ENCODE results near the gene NID2.

NID2 gene

DNA sequence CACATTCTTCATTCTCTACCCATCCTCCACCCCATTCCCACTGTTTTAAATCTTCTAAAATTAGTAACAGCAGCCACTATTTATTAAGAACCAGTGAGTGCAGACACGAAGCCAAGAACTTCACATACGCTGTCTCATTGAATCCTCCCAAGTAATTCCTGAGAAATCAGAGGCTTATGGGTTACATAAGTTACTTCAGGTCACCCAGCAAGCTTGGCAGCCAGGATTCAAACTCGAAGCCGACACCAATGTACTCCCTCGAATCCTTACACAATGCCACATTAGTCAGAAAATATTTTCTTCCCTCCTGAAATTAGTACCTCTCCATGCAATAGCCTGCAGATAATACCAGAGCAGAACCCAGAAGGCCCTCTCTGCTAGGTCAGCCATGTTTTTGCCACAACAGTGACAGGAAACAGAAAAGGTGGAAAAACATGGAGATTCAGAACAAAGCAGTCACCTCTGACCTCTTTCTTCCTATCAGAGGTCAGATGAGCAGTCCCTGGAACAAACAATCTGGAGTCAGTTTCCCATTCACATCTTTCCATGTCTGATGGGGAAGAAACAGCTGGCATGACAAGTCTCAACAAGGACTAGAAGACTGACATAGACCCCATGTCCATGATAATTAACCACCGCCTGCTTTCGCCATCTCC lies 16.4 kb downstream of the NID2 start:
- no peak for DNase-seq

DNA sequence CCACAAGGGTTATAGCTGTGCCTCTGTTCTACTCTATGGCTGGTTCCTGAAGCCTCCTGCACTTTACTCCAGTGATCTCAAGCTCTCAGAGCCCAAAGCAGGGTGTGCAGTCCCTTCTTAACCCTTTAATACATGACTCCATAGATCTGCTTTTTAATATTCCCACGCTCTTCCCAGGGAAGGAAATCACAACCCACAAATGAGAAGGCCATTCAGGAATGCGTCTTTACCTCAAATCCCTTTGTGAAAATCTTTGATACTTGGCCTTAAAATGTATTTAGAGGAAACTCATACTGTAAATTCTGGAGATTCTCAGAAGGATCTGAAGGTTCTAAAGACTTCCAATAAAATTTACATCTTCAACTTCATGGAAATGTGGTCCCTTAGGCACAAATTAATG lies 17.0 kb downstream of the NID2 start:
- no peak for DNase-seq

DNA sequence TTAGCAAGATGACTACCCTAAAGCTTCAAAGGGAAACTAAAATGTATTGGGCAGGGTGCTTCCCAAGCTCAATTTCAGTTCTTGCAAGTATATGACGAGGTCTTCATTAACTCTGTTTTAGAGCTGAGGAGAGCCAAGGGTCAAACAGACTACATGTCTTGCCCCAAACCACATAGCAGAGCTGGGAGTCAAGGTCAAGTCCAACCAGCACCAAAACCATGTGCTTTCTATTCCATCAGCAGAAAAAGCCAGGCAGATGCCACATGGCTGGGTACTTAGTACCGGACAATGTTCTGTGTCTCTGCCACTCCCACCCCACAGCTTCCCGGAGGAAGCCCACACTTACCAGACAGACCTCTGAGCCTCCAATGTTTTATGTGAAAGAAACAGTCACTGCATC lies 17.6 kb downstream of the NID2 start:
- no peak for DNase-seq

DNA sequence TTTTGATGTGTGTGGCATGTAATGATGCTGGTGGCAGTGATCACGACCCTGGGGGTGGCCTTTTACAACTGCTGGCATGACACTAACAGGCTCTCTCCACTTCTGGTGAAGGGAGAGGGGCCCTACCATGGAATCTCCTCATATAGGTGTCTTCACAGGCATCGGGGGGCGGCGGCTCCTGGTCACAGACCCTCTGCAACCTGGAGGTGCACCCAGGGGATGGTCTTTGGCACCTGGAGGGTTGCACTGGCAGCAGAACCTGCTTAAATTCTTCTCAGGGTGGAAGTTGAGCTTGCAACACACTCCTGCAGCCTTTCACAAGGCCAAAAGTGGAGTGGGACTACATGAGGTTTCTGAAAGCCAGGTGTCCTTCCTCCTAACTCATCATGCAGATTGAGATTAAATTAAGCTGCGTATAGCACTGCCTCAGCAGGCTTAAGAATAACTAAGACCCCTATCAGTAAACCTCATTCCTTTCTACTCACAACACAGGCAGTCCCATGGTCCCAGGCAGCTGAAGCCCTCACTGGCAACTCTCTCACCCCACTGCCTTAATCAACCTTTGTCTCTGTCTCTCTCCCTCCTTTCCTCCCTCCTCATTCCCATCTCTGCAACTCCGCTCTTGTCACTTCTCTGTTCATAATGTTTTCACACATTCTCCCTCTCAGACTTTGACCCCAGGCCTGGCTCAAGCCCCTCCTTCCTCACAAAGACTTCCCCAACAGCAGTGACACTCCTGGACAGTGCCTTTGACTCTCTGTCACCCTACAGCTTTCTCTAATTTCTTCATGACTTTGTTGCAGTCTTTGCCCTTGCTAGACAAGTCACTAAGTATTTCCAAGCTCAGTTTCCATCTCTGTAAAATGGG lies 18.9 kb downstream of the NID2 start:
- DNase-seq = no peak

DNA sequence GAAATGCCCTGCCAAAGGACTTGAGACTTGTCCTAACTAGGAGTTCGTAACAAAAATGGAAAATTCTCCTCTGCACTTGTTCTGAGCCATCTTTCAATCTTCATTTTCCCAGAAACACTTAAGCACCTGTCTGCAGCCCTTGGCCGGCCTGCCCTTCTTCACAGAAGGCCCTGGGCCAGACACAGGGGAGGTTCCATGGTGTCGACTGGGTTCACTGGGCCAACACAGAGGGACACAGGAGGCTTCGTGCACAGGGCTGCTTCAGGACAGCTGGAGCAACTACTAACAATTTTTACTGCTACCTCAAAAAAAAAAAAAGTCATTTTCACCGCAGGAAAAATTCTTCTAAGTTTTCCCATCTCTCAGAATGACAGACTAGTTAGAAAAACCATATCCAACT lies 19.6 kb downstream of the NID2 start:
- DNase-seq = no peak

DNA sequence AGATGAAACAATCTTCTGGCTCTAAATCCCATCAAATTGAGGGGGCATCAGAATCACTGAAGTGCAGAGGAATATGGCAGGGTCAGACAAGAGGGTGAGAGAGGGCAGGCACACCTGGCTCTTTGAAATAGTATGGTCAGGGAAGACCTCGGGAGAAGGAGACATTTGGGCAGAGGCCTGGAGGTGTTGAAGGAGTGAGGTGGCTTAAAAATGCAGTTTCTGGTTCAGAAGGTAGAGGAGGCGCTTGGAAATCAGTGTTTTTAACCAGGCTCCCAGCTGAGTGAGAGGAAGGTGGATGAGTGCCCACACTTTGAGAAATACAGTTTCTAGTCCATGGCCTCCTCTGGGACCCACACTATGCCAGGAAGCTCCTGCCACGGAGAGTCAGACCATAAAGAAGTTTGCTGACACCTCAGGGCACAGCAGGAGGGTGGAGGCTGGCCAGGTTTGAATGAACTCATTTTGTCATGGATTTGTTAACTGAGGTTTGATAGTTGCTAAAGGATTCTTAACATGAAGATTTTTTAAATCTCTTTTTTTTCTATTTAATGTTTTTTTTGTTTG lies 20.1 kb downstream of the NID2 start:
- no peak for DNase-seq

DNA sequence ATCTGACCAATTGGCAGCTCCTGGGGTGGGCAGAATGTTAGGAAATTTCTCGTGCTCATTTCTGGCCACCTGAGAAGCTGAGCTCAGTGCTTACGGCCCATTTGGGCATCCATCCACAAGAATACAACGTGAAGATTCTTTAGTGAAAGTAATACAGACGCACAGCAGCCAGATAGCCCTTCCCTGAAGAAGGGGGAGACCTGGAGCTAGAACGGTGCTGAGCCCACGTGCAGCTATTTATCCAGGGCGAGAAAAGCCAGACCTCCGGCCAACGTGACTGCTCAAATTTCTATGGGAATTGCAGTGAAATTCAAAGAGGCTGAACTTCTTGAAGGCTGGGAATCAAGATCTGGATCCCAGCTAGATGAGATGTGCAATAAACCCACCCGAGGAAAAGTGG lies 20.7 kb downstream of the NID2 start:
- DNase-seq = no peak

DNA sequence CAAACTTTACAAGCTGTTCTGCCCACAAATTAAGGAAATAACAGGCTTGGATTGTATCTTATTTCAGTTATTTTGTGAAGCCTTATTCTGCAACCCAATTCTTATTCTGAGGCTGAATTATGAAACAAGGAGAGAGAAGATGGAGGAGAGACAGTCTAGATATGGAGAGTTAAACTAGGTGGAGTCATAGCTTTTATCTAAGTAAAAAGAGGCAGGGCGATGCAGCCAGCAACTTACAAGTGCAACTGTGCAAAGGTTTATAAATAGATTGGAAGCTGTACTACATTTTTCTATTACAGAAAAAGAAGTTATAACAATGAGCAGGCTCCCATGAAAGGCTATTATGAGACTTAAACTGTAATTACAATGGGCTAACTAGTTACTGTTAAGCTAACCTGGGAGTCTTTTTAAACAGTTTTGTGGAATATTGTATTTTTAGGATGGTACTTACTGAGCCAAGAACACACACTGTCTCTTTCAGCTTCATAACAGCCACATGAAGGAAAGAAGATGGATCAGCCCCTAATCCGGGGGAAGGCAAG lies 22.4 kb downstream of the NID2 start:
- no peak for DNase-seq

DNA sequence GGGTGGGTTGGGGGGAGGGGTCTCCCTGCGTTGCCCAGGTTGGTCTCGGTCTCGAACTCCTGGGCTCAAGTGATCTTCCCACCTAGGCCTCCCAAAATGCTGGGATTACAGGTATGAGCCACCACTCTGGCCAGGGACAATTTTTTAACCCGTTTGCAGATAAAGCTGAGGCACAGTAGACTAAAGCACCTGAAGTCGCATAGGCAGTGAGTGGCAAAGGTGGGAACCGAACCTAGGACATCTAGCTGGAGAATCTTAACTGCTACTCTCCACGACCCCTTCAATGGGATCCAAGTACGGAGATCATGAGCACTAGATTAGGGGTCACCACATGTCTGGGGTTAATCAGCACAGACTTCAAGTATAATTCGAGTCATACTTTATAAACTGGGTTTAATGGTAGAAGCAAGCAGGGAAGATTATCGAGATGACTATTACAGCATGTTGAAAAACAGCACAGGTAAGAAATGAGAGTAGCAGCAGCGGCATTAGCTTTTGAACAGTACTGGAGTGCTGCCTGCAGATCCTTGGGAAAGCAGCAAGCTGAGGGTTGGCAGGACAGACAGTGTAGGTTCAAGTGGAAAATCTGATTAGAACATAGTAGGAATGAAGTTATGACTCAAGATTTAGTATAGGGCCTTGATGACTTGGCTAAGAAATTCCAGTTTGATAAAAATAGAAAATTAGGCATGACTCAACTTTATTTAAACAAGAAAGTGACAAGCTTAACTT lies 23.9 kb downstream of the NID2 start:
- no peak for DNase-seq

DNA sequence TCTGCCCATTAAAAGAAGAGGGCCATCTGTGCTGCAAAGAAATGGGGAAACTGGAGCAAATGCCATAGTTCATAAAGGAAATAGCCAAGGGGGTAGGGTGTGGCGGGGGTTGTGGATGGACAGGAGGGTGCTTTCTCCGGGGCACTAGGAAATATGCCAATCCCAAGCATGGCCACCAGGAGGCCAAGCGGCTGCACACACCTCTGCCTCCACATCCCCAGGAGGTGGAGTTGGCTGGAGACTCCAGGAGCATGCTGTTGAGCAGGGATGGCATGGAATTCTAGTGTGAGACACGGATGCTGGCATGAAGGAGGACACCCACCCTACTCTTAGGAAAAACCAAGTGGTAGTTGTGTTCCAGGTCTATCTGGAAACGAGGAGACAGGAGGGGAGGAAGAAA lies 25.2 kb downstream of the NID2 start:
- peak; percentile 40 for DNase-seq

DNA sequence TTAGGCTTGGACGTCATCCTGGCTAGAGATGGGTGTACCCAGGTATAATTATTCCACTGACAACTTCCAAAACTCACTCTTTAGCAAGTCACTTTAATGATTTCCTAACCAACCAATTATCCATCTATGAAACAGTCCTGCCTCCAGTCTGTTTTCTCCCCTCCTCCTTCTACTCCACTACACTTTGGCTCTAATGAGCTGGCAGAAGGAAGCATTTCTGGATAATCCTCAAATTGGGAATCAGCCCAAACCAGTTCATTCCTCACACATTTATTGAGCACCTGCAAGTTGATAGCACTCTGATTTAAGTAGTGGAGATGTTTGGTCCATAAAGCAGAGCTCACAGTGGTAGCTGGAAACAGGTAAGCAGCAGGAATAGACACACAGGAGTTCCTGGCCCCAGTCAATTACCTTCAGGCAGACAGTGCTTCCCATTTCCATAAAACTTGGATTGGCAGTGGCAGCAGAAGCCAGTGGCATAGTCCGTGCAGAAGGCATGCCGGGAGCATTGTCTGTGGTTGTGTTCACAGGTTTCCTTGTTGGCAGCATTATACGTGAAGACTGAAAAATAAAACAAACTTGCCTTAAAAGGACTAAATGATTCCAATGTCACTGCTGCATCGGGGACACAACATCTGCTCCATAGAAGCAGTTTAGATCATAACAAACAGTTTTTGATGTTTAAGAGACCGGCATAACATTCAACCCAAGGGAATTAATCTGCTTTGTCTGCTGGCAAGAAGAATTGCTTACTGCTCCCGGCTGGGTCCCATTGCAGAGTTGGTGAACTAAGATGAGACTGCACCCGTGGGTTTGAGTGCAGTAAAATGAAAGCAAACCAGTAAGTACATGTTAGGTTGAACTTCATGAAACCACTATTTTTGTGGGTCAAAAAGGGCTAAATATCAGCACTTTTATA lies 26.2 kb downstream of the NID2 start:
- DNase-seq = no peak

DNA sequence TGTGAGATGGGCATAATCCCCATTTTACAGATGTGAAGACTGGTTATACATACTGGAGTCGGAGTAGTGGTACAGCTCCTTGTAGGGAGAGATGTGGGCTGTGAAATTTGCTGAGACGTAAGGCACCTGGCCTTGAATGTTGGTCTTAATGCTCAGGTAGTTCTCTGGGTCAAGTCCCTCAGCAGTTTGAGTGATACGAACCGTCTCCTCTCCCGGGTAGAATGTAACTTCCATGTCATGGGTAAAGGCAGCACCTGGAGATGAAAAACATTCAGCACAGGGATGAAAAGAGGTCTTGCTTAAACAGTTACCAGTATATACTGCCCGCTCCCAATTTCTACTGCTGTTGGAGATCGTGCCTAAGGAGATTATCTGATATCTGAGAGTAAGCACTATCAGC lies 28.3 kb downstream of the NID2 start:
- no peak for DNase-seq

DNA sequence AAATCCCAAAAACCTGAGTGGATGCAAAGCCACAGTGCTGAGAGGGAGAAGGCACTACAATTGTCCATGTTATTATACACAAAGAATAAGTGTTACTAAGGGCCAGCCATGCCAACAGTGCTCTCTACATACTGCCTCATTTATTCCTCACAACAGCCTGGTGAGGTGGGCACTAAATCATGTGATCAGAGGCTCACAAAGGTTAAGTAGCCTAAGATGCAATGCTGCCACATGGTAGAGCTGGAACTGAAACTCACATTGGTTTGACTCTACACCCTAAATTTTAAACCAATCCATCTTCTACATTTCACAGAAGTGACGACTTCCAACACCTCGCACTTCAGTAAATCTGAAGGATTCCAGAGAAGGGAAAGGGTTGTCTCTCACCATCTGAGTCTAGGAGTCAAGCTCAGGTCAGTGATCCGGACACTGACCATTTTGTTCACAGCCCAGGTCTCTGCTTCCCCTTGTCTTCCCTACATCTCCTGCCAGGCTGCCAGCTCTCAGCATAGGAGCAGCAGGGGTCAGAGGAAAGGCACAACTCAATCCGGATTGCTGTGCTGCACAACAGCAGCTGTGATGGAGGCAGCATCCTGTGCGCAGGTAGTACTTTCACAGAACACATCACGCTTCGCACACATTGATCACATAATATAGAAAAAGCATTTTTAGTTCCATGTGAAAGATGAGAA lies 29.6 kb downstream of the NID2 start:
- no peak for DNase-seq

DNA sequence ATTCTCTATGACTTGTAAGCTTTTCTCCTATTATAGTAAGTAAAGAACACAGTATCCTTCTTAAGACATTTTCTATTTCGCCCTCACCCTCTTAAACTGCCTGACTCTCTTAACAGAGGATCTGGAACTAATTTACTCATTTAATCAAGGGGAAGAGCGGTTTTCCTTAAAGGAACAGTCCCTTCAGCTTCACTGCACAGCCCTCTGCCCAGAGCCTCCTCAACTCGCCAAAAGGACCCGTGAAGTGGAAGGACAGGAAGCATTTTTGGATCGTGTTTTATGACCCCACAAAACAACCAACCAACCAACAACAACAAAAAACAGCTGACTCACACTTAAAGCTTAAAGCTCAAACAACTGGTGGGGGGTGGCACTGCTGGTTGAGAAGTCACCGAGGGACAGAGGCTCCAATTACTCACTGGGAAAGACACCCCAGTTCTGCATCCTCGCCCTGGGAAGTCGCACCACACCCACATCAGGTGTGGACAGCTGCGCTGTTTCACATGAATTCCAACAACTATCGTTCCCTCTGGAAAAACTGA lies 35.7 kb downstream of the NID2 start:
- no peak for DNase-seq

DNA sequence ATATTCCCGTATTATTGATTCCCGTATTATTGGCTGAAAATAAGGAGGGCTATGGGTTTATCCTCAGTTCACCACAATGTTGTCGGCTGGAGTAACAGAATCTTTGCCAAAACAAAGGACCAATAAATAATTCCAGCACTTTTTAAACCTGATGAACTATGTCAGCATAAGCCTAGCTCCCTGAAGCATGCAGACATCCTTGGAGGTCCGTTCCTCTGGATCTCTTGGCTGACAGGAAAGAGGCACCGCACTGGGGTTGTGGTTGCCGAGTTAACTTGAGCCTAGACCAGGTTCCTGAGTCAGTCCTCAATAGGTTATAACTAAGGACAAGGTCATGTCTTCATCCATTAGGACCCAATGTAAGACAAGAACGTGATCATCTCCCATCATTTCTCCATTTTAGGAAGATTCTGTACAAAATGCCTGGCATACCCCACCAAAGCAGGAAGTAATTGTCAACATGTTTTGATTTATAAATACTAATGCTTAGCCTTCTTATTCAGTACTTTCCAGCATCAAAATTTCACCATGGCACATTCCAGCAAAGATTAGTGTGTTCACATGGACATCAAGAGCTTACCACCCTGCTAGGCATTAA lies 36.6 kb downstream of the NID2 start:
- DNase-seq = no peak

DNA sequence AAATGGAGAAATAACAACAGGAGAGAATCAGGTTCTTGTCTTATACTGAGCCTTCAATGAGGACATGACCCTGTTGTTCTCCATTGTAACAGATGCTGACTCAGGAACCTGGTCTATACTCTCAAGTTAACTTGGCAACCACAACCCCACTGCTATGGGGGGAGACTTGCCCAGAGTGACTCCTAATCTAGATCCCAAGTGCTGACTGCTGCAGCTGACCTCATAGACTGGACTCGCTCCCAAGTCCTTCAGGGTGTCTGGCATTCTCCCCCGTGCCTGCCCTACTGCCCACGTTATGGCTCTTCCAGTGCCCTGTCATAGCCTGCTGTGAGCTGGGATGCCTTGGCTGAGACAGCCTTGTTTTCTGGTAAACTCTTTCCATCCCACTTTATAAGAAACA lies 37.1 kb downstream of the NID2 start:
- no peak for DNase-seq

DNA sequence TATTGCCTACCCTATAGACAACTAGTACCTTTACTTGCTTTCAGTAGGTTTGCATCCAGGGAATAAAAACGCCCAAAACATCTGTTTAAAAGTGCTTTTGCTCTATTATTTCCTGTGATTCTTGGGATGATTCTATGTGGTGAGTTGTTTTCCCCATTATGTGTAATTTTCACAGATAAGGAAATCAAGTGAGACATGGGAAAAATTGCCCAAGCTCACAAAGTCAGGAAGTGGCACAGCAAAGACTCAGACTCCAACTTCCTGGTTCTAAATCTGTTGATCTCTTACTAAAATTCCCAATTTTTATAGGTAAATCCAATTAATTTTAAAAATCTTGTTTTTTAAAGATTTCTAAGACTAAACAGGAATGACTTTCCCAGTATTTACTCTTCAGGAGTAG lies 39.0 kb downstream of the NID2 start:
- no peak for DNase-seq

DNA sequence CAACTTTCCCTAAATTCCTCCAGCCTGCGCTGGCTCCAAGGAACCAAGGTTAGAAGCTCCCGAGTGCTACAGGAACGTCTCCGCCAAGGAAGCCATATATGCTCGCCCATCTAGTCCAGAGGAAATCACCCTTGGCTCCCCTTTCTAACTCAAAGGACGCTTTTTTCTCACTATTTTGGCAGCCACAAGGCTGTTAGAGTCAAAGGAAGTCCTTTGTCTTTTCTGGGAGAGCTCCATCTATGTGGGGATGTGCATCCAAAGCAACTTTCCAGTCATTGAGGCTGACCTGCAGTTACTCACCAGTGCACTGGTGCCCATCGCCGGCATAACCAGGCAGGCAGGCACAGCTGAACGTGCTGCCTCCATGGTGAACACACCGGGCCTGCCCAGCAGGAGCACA lies 42.0 kb downstream of the NID2 start:
- DNase-seq = no peak

DNA sequence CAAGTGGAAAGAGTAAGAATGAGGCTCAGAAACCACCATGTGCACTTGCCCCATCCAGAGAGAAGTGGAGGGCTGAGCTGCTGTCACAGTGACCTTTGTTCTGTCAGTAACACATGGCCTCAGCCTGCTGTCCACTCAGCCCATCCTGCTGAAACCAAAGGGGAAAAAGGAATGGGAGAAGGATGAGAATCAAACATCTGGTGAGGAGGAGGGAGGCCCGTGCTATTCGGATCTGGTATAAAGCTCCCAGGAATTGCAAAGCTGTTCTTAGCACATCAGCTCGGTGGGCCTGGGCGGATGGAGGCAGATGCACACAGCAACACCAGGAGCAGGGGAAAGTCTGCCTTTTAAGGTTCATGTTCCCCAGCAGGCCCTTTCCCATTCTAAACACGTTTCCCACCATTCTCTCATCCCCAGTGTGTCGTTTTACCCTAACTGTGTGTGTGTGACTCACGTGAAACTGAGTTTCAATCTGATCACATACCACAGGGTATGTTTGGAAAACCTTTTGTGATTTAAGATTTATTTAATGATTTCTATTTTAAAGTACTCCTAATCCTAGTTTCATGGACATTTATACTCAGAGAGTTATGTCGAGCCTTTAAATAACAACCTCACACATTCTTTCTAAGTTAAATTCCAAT lies 42.7 kb downstream of the NID2 start:
- DNase-seq = no peak

DNA sequence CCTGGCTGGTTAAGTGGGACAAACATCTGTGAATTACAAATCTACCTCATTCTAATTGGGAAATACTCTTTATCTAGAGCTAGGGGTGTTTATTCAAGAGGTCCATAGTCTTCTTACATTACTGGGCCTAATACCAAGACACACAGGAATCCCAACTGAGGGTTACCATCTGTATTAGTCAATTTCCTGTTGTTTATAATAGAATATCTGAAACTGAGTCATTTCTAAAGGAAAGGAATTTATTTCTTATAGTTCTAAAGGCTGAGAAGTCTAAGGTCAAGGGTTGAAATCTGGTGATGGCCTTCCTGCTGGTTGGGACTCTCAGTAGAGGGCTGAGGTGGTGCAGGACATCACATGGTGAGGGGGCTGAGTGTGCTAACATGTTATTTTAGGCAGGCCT lies 43.5 kb downstream of the NID2 start:
- no peak for DNase-seq
